Gastrocnemius medialis (tissue), 4 donors: ENCODE measurements around the gene KAZN.

Experiments
- POLR2A ChIP-seq, 2 donors: fragments of 450-650 bp; IDR thresholded peaks; one replicate each; pipeline ENCODE4 v1.6.1; 2017; ENCODE audit warnings: antibody characterized with exemption in 2 of 2, mild to moderate bottlenecking in 2 of 2, moderate library complexity in 2 of 2
- TF ChIP-seq, protein P1 (sequence below), 5 experiments: fragments of 450-650 bp in 3 of 5; fragments of 200-600 bp in 2 of 5; sonication (generic) in 2 of 5; IDR thresholded peaks in 4 of 5; conservative IDR thresholded peaks in 1 of 5; 1 replicate in 4 of 5; 2 replicates in 1 of 5; pipeline ENCODE4 v1.5.1; 2016 to 2019; ENCODE audit warnings: antibody characterized with exemption in 5 of 5, mild to moderate bottlenecking in 3 of 5, moderate library complexity in 3 of 5

DNA sequence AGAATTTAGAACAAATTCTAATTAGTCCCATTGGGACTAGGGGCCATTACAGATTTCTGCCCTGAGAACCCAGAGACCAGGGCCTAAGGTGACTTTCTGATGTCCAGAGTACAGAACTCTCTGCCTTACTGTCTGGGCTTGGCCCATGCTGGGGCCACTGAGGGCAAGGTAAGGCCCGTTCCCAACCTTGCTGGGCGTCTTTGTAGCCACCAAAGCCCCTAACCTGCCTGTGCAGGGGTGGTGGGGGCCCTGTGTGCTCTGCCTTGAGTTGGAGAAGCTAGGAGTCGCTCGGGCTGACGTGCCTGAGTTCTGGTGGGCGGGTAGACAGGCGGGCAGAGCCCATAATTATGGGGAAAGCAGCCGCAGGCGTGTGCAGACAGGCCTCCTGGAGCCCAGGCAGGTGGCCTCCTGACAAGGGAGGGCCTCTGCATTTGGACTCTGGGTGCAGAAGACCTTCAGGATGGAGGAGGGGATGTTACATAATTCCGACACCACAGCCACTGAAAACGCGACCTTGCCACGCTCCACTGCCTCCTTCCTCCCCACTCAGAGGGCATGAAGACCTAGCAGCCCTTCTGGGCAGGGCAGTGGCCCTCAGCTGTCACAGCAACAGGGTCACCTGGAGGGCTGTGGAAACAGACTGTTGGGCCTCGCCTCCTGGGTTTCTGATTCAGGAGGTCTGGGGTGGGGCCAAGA is 315.1 kb downstream of the KAZN start:
- TF ChIP-seq, protein P1, sequence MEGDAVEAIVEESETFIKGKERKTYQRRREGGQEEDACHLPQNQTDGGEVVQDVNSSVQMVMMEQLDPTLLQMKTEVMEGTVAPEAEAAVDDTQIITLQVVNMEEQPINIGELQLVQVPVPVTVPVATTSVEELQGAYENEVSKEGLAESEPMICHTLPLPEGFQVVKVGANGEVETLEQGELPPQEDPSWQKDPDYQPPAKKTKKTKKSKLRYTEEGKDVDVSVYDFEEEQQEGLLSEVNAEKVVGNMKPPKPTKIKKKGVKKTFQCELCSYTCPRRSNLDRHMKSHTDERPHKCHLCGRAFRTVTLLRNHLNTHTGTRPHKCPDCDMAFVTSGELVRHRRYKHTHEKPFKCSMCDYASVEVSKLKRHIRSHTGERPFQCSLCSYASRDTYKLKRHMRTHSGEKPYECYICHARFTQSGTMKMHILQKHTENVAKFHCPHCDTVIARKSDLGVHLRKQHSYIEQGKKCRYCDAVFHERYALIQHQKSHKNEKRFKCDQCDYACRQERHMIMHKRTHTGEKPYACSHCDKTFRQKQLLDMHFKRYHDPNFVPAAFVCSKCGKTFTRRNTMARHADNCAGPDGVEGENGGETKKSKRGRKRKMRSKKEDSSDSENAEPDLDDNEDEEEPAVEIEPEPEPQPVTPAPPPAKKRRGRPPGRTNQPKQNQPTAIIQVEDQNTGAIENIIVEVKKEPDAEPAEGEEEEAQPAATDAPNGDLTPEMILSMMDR (IDR thresholded peaks at IDR 0.05 in 4 of 5, conservative IDR thresholded peaks at IDR 0.05 in 1 of 5), result no peak
- no peak for TF ChIP-seq POLR2A (IDR thresholded peaks at IDR 0.05)
